GM19452 (cell line): ENCODE results near the gene SEPTIN8.

Experiments
- ATAC-seq: cut with Tn5 transposase; IDR thresholded peaks from one replicate; pipeline ENCODE4 v1.9.1; 2021; ENCODE audit not compliant: unreplicated experiment

Gene SEPTIN8

DNA sequence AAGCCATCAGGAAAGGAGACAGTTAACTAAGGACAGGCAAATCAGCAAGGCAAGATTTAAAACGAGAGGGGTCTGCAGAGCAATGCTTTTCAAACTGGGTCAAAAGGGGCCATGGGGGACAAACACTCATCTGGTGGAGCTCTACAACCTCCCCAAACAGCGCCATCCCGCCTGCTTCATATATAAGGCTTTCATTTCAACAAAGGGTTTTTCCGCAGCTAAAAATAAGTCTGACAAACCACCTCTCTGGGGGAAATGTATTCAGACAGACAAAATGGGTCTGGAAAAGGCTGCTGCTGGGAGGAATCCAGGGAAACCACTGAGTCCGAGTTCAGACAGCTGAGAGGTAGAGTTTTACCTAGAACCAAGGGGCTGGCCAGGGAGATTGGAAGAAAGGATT, 8.3 kb upstream of the SEPTIN8 start:
- no peak for ATAC-seq

DNA sequence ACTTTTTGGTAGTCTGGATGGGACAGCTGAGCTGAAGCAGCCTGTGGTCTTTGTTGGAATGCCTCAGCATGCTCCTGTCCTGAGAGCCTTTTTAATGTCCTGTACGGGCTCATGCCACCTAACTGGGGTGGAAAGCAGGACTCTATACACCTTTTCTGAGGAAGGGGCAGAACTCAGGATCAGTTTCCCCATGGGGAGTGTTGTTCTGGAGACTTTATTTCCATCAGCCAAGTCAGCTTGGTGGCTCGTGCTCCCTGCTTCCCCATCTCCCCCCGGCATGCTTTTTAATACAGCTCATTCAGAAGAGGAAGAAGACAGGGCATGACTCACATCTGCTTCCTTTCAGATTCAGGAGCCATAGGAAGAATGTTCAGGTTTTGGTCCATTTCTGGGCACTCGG, 5.1 kb upstream of the SEPTIN8 start:
- no peak for ATAC-seq

DNA sequence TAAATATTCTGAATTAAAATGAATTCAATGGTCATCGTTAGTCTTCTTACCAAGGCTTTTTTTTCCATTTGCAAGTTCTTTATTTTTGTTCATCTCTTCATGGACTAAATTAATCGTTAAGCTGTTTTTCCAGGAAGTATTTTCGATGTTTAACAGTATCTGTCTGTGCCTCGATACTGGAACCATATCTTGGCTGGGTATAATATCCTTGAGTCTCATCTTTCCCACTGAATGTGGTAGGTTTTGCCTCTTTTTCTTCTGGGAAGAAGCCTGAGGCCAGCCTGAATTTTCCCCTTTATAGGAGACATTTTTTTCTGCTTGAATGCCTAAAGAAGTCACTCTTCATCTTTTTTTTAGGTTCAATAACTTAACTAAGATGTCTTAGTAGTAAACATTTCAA, 4.0 kb upstream of the SEPTIN8 start:
- ATAC-seq = no peak

DNA sequence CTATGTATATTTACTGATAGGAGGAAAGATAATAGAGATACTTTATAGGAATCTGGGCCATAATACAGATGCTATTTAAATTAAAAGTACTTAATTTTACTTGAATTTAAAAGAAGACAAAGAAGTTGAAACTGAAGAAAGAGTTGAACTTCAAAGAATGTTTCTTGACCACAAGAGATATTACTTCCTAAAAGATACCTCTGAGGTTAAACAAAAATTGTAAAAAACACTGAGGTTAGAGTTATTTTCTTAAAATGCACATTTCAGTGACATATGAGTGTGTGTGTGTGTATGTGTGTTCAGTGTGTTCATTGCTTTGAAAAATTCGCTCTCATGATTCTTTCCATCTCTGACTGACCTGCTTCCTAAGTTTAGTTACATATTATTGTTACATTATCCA, 3.5 kb upstream of the SEPTIN8 start:
- no peak for ATAC-seq

DNA sequence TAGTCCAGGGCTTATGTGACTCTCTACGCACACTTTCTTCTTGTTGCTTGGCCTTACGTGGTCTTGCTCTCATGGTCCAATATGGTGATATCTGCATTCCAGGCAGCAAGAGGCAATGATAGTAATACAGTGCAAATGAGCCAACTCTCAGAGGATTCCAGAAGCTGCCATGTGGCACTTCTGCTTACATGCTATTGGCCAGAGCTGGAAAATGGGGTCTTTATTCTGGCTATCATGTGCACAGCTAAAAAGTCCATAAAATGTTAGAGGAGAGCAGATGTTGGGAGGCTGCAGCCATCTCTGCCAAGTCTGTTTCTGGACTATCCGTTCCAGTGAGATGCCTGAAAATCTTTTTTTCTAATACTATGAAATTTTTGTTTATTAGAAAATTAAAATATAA, 2.9 kb upstream of the SEPTIN8 start:
- ATAC-seq = no peak

DNA sequence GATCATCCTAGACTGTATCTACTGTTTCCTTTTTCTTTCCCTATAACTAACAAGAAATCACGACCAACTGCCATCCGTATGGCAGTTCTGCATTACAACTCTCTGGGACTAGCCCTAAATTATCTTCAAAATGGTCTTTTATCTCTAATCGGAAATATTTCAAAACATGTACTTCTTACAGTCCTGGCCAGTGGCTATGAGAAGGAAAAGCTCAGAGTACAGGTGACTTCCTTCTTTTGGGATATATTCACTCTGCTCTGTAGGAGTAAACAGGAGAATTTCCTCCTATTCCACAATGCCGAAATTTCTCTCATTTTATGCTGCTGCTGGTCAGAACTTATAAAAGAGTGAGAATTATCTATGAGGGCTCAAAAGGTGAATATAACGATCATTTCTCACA, 1.8 kb upstream of the SEPTIN8 start:
- no peak for ATAC-seq

DNA sequence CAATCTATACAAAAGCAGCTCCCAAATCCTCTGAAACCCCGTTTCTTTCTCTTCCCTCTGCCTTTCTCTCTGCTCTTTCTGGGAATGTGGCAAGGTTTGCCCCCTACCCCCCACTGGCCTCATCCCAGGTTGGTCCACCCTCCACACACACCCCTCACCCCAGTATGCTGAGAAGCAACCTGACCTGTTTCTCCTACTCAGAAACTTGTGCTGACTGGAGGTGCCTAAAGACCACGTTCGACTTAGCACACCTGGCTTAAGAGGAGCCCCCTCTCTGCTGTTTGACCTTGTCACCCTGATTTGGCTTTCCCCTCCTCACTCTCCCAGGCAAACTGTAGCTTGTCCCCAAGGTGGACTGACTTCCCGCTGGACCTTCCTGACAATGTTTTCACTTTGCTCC, 1.1 kb upstream of the SEPTIN8 start:
- ATAC-seq = no peak

DNA sequence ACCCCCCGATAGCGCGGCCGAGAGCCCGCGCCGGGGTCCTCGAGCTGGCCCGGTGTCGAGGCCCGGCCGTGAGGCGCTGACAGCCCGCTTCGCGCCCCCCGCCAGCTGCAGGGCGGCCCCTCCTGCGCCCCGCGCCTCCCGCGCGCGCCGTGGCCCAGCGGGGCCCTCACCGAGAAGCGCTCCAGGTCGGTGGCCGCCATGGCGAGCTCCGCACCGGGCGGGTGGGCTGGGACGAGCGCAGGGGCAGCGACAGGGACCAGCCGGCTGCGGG, 166 bp downstream of the SEPTIN8 start:
- ATAC-seq = no peak

DNA sequence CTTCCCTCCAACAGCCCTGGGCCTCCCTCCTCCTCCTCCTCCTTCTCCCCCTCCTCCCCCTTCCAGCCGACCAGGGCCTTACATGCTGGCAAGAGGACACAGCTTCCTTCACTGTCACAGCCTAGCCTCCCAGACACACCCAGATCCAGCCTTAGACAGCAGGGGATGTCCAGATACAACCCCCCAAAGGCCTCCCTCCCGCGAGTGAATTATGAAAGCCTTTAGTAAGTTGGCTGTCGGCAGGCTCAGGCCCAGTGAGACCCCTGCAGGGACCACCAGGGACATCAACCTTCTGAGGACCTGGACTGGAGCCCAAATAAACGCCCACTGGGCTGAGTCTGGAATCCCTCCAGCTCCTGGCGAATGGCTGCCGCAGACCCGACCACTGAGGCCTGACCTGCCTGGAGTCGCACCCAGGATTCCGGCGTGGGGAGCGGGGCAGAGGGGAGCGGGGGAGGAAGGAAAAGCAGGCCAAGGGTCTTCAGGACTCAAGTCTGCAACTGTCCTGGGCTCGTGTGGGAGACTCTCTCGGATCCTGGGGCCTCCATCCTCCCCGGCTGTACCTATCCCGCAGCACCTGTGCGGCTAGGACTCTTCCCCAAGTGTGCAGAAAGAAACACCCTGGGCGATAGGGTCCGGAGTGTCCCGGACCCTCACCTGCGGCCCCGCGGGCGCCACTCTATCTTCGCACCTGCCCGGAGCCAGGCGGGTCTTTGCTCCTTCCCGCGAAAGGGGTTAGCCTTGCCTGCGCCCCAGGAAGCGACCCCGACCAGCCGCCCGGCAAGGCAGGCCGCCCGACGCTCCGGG, 705 bp downstream of the SEPTIN8 start:
- peak; percentile 21 for ATAC-seq

DNA sequence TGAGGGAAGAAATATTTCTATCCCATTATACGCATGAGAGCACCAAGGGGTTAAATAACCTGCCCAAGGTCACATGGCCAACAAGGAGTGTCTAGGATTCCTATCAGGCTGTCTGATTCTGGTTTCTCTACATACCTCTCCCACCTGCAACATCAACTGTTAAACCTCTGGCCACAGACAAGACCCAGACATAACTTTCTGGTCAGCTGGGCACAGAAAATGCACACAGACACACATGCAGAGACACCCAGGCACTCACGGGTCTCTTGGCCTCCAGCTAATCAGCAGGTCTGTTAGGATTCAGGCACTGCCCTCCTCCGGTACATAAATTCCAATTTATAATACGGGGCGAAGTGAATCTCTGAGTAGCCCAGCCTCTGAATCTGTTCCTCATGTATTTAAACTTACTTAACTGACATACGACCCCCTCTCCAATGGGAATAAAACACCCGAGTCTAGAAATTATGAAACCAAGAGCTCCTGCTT, 1.5 kb downstream of the SEPTIN8 start:
- ATAC-seq = no peak

DNA sequence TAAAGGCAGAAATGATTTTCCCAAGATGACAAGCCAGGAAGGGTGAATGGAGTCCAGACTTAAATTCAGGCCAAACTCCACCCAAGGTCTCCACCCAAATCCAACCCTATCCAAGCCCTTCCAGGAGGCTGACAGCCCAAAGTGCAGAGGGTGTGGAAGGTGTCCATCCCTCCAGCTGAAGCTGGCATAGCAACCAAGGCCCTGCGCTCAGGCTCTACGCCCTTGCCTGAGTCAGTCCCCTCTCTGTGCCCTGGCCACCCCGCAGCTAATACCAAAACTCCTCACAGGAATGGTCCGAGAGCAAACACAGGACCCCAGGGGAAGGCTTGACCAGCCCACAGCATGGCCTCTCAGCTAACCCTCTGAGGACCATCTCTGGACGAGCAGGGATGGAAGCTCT, 2.1 kb downstream of the SEPTIN8 start:
- ATAC-seq = no peak

DNA sequence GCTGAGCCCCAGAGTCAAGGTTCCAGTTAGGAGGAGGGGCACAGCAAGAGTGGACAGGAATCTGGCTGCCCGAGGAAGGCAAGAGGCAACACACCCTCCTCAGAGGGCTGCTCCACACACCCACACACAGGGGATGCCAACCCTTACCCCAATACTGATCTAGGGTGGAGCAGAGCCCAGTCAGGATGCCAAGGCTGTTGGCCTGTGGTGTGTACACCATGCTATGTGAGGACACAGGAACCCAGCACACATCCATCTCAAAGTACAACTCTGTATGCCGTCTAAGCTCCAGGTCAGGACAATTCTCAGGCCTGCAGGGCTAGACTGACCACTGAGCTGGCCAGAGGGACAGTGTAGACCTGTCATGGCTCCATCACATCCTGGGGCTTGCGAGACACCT, 2.6 kb downstream of the SEPTIN8 start:
- no peak for ATAC-seq

DNA sequence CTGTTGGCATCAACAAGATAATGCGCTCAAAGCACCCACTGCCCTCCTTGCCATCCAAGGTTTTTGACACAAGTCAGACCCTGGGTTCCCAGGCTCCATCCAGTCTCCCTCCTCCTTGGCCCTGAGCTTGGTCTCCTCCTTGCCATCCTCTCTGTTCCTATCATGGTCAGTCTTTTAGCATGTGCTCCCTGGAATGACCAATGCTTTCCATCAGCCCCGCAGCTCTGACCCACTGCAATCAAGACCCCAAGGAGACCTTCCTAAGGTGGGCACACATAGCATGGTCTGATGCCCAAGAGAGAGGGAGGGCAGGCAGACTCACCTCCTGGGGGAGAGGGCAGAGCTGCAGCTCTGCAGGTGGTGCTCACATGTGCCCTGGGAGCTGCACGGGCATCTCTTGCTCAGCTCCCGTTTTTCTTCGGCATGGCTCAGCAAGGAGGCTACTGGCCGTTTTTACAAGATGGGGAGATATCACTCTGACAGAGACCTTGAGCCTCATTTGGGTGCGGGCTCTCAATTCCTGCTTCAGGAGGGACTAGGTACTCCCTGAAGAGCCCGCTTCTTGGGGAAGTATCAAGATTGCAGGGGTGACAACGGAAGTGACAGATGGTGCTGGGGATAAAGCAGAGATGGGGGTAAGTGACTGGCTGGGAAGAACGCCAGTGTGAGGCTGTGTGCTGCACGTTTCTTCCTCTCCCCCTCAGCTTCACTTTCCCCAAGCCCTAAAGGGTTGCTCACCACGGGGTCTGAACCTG, 3.3 kb downstream of the SEPTIN8 start:
- ATAC-seq = no peak

DNA sequence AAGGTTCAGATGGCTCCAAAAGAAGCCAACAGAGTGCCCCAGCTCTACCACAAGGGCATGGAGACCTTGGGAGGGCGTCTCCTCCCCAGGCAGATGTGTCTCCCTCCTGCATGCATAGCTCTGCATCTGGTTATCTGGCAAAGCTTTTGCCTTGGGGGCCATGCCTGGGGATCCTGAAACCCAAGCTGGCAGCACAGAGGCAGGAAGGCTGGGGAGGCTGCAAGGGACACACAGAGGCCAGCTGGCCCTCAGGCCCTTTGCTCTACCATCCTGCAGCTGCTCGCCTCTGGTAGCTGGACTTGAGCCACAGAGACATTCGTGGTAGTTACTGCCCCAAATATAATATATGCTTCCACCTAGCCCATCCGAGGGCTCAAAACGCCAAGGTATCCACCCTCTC, 3.9 kb downstream of the SEPTIN8 start:
- no peak for ATAC-seq

DNA sequence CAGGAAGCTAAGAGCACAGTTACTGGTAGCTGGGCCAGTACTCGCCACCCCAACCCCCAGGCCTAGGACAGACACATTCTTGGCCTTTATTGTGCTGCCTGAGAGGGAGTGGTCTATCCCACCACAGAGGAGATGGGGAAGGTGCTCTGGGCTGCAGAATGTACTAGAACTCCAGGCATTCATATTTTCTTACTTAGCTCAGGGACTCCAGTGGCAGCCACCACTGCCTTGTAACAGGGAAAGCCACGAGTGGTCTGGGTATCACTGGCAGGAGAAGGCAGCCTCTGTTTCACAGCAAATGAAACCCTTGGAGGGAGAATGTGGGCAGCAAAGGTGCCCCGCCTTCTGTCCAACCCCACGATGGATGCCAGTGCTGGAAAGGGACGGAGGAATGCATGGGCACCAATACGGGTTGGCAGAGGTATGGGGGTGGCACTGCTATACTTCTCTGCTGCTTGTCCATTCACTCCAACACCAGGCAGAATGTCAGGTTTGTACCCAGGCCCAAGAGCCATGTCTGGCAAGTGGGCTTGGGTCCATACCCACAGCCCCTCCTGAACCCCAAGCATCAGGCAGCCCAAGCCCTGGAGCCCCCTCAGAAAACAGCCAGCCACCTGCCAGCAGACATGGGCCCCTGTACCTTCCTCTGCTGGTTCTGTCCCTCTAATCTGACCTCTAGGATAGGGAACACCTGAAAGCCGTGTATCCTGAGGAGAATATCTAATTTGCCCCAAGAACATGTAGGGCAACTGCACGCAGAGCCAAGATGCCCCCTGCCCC, 4.6 kb downstream of the SEPTIN8 start:
- ATAC-seq = no peak

DNA sequence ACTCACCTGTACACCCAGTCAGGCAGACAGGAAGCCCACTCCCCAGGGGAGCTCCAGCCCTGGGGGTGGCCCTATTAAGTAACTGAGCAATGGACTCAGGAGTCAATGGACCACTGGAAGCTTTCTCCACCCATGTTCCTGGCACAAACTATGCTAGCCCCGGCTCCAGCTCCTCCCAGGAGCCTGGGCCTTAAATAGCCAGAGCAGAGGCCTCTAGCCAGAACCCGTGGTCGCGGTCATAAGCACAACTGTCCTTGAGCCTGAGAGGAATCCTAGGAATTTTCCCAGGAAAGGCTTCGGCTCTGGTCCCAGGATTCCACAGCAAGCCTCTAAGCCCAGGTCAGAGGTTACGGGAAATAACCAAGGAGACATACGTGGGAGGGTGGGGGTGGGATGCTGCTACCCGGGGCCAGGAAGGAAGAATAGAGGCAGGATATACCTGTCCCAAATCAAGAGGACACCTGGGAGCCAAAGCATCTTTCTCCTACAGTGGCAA, 5.5 kb downstream of the SEPTIN8 start:
- ATAC-seq = no peak

DNA sequence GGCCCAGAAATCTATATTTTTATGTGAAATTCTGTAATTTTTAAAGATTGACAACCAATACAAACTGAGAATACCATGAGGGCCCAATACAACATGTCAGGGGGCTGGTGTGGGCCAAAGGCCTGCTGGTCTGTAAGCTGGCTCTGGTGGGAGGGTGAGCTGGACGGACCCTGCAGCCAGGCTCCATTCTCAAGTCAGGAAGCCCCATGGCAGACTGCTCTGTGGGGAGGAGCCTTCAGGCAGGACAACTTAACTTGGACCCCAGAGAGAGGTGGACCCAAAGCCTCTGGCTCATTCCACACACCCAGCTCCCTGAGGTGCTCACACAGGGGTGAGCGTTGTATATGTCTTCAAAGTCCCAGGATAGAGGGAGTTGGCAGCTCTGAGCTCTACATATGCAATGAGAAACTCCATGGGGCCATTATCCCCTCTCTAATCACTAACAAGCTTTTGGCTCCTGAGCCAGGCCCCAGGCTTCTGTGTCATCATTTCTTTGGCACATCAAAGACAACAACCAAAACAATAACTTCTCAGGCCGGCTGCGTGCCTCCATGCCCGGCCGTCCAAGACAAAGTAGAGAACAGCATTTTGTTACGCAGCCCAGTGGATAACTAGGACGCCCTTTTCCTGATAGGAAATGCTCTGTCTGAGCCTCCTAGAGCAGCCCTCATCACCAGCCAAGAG, 6.4 kb downstream of the SEPTIN8 start:
- ATAC-seq = no peak

DNA sequence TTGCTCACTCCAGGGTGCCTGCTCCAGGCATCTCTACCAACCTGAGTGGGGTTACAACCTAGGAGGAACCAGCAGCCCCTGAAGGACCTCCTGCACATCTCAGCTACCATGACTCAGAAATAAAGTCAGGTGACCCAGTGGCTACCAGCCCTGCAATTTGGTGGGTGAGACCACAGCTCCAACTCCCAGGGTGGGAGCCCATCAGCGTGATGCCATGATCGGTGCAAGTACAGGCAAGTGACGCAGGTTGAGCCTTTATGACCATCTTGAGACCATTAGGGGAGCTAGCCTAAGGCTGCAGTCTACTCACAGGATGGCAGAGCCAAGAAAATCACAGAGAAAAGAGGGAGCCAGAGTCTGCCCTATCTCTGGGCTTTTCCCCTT, 8.6 kb downstream of the SEPTIN8 start:
- ATAC-seq = no peak

DNA sequence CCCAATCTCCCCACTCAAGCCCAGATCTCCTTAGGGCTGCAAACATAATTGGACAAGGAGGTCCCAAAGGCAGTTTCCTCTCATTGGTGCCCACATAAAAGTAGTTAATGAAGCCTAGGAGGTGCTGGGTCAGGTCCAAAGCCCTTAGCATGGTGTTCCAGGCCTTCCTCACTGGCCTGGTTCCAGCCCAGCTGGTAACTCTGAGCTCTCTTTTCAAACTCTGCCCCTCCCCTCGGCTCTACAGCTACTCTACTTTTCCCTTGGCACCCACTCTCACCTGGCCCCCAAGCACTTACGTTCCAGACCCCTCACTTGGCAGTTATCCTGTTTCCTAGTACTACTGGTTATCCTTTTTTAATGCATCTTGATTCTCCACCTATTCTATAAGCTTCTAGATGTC, 9.9 kb downstream of the SEPTIN8 start:
- ATAC-seq = no peak

DNA sequence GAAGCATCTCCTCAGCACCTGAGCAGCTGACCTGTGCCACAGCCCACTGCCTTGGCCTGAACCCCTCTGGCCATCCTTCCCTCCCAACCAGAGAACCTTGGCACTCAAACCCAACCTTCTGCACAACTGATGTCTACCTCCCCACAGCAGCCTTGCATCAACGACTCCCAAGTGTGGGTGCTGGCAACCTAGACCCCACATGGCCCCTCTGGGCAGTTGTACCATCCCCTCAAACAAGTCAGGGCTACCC, 10.3 kb downstream of the SEPTIN8 start:
- ATAC-seq = no peak

DNA sequence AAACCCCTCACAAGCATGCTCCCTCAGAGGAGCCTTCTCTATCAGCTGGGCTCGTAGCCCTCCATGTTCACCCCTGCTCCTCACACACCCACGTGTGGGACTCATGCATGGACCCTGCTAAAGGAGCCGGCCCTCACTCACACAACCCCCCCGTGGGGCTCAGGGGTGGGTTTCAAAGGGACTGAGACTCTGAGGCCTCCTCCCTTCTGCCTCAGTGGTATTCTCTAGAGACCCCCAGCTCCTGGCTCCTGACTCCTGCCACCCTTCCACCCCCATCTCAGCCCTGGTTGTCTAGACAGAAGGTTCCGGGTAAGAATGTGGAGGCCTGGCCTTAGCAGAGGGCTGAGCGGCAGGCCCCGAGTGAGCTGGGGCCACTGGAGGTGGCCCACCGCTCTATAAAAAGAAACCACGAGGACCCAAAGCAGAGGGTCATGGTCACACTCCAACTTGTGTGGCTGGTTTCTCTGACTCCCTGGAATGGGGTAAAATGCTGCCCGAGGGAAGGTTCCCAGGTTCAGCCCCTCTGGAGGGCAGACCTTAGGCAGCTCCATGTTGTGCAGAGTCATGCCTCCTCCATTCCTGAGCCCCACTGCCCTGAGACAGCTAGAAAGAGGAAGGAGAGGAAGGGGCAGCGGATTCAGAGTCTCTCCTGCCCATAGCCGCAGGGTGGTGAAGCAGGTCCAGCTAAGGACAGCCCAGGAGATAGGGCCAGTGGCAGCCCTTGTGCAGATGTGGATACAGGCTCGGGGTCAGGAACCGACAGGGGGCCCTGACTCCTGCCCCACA, 10.8 kb downstream of the SEPTIN8 start:
- ATAC-seq = no peak
